HepG2 (cell line): Measurements from ENCODE around the gene TMEM129. TPM values are rescaled to one million over a fixed set of nuclear protein-coding genes. Genes with fewer than 3 reads are reported as not detected.
A peak's percentile ranks its signal among the peaks of the same experiment; 100 is the strongest.

ENCODE experiments used
- HMGXB4 ChIP-seq, 2 experiments: sonication (generic) in 1 of 2; formaldehyde crosslinking in 1 of 2; IDR thresholded peaks; 2 replicates each; pipeline versions ENCODE4 v1.4.0 to v1.6.1; 2018 to 2020; ENCODE audit warnings: missing genetic modification reagents in 2 of 2, borderline replicate concordance in 1 of 2, low read depth in 1 of 2, mild to moderate bottlenecking in 1 of 2, missing biosample characterization in 1 of 2
- KDM2A ChIP-seq: sonication (generic); formaldehyde crosslinking; IDR thresholded peaks from 2 replicates; pipeline ENCODE4 v1.4.0; 2020; ENCODE audit warnings: low read depth, missing genetic modification reagents, borderline replicate concordance
- MLLT10 ChIP-seq: sonication (generic); formaldehyde crosslinking; IDR thresholded peaks from 2 replicates; pipeline ENCODE4 v1.4.0; 2020; ENCODE audit warnings: missing genetic modification reagents
- PATZ1 ChIP-seq: sonication (generic); formaldehyde crosslinking; IDR thresholded peaks from 2 replicates; pipeline ENCODE4 v1.4.0; 2020; ENCODE audit warnings: missing genetic modification reagents
- PAWR ChIP-seq: sonication (generic); formaldehyde crosslinking; IDR thresholded peaks from 2 replicates; pipeline ENCODE4 v1.4.0; 2020; ENCODE audit warnings: missing genetic modification reagents, mild to moderate bottlenecking, borderline replicate concordance
- RFX5 ChIP-seq: IDR thresholded peaks from 2 replicates; pipeline ENCODE4 v1.6.1; 2011; ENCODE audit warnings: low read depth, low read length, improper control_type of control experiment
- ZFYVE20 ChIP-seq: sonication (generic); formaldehyde crosslinking; IDR thresholded peaks from 2 replicates; pipeline ENCODE4 v1.8.0; 2023; ENCODE audit warnings: low read depth, mild to moderate bottlenecking, moderate library complexity, missing genetic modification reagents, borderline replicate concordance
- ZNF292 ChIP-seq: sonication (generic); formaldehyde crosslinking; IDR thresholded peaks from 2 replicates; pipeline ENCODE4 v1.8.1; 2022; ENCODE audit warnings: mild to moderate bottlenecking, low read depth, missing genetic modification reagents, borderline replicate concordance
- ZNF333 ChIP-seq: sonication (generic); formaldehyde crosslinking; IDR thresholded peaks from 2 replicates; pipeline ENCODE4 v1.4.0; 2020; ENCODE audit warnings: mild to moderate bottlenecking, missing genetic modification reagents, borderline replicate concordance
- ZNF605 ChIP-seq: sonication (generic); formaldehyde crosslinking; IDR thresholded peaks from 2 replicates; pipeline ENCODE4 v1.8.0; 2022; ENCODE audit warnings: mild to moderate bottlenecking, missing genetic modification reagents
- ZSCAN30 ChIP-seq: sonication (generic); formaldehyde crosslinking; IDR thresholded peaks from 2 replicates; pipeline ENCODE4 v1.5.0; 2020; ENCODE audit warnings: mild to moderate bottlenecking, missing genetic modification reagents
- polyA plus RNA-seq, 8 experiments: library from polyadenylated mRNA; depleted of rRNA in 3 of 8; stranded (reverse) in 7 of 8; unstranded in 1 of 8; fragments of >200 nt; fragmentation: Illumina TruSeq in 4 of 8; extraction: Trizol in 4 of 8; gene quantifications; 2 replicates each; pipeline versions ENCODE4 v1.2.1 to v1.2.3, GENCODE V29; 2011 to 2016; ENCODE audit warnings: low read depth in 4 of 8, missing spikeins in 1 of 8, mixed read lengths in 1 of 8; ENCODE audit not compliant: insufficient read depth in 1 of 8
- total RNA-seq, 5 experiments: library from RNA; depleted of rRNA; stranded (reverse); fragments of >200 nt; fragmentation: Illumina TruSeq; extraction: Trizol; gene quantifications; 2 replicates each; pipeline ENCODE4 v1.2.3, GENCODE V29; 2016; ENCODE audit warnings: low read depth in 1 of 5

Gene TMEM129
- total and polyA plus RNA-seq, 2 of the 13 experiments (the other 11 are each of a cell fraction or from before 2014, with no cell fraction given), result 19.0 to 25.8 TPM

- peak; percentile 16; the same call in 1 of the 2 replicates for TF ChIP-seq PATZ1 (CRISPR knock-in tag)
- 0 out of 2 replicates have a peak, but pooled peaks have one; percentile 40 for TF ChIP-seq PAWR (CRISPR knock-in tag)
- no peak for TF ChIP-seq ZFYVE20 (CRISPR knock-in tag)
- TF ChIP-seq ZNF605, result peak; percentile 35; the same call in 1 of the 2 replicates
- TF ChIP-seq HMGXB4 (CRISPR knock-in tag; IDR thresholded peaks at IDR 0.05; ENCODE audit: borderline replicate concordance in 1 of 2, low read depth in 1 of 2), result peak; percentile 15 to 42; a peak in 1 of 4 replicates
- no peak for TF ChIP-seq MLLT10 (CRISPR knock-in tag)
- TF ChIP-seq KDM2A, result peak; percentile 7; the same call in 1 of the 2 replicates
- no peak for TF ChIP-seq ZNF292
- TF ChIP-seq ZNF333, result 0 out of 2 replicates have a peak, but pooled peaks have one; percentile 14
- TF ChIP-seq ZSCAN30 (CRISPR knock-in tag), result no peak
- no peak for TF ChIP-seq RFX5
Measured at GRCh38 chr4:1763550-1764080, 42.5 kb upstream of the TMEM129 start (continued).
